Glutamatergic neuron (in vitro differentiated cells): ENCODE data around the gene KLC3. TPM values are rescaled to one million over a fixed set of nuclear protein-coding genes. Genes with fewer than 3 reads are reported as not detected.

Experiments
- DNase-seq: peaks from one replicate; pipeline ENCODE4 v3.0.0; 2022
- H3K27ac Mint-ChIP-seq: one replicate; pipeline ENCODE4 v1.8.0; 2020; ENCODE audit warnings: mild to moderate bottlenecking, mixed read lengths, inconsistent platforms; ENCODE audit not compliant: unreplicated experiment
- H3K27me3 Mint-ChIP-seq: one replicate; pipeline ENCODE4 v1.8.0; 2020; ENCODE audit warnings: mild to moderate bottlenecking, moderate library complexity, mixed read lengths, inconsistent platforms; ENCODE audit not compliant: unreplicated experiment
- H3K36me3 Mint-ChIP-seq: one replicate; pipeline ENCODE4 v1.8.0; 2020; ENCODE audit warnings: mild to moderate bottlenecking, mixed read lengths, inconsistent platforms; ENCODE audit not compliant: unreplicated experiment
- H3K4me1 Mint-ChIP-seq: one replicate; pipeline ENCODE4 v1.8.0; 2020; ENCODE audit warnings: mild to moderate bottlenecking, low read depth, mixed read lengths, inconsistent platforms; ENCODE audit not compliant: unreplicated experiment
- H3K4me3 Mint-ChIP-seq: one replicate; pipeline ENCODE4 v1.8.0; 2020; ENCODE audit warnings: mild to moderate bottlenecking, mixed read lengths, inconsistent platforms; ENCODE audit not compliant: unreplicated experiment
- H3K9me3 Mint-ChIP-seq: one replicate; pipeline ENCODE4 v1.8.0; 2020; ENCODE audit warnings: mild to moderate bottlenecking, moderate library complexity, mixed read lengths, inconsistent platforms; ENCODE audit not compliant: unreplicated experiment
- total RNA-seq: library from RNA; stranded (reverse); fragmentation: NEBNext Ultra II Directional; extraction: Animal tissue kit (Norgen Biotek cat#: 25700); gene quantifications from one replicate; pipeline ENCODE4 v1.2.1, GENCODE V29; 2021; ENCODE audit not compliant: unreplicated experiment
- TF ChIP-seq, protein P1 (sequence below): fragments of 200-600 bp; sonication (generic); IDR thresholded peaks from one replicate; pipeline ENCODE4 v1.5.0; 2021; ENCODE audit not compliant: partially characterized antibody, unreplicated experiment

The KLC3 gene
- total RNA-seq, 1 donor from 2014 or later = not detected

GRCh38 chr19:45323671-45324081 is 16.9 kb upstream of the KLC3 start:
- TF ChIP-seq, protein P1, sequence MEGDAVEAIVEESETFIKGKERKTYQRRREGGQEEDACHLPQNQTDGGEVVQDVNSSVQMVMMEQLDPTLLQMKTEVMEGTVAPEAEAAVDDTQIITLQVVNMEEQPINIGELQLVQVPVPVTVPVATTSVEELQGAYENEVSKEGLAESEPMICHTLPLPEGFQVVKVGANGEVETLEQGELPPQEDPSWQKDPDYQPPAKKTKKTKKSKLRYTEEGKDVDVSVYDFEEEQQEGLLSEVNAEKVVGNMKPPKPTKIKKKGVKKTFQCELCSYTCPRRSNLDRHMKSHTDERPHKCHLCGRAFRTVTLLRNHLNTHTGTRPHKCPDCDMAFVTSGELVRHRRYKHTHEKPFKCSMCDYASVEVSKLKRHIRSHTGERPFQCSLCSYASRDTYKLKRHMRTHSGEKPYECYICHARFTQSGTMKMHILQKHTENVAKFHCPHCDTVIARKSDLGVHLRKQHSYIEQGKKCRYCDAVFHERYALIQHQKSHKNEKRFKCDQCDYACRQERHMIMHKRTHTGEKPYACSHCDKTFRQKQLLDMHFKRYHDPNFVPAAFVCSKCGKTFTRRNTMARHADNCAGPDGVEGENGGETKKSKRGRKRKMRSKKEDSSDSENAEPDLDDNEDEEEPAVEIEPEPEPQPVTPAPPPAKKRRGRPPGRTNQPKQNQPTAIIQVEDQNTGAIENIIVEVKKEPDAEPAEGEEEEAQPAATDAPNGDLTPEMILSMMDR = no peak
- no peaks in the 10 kb centered on the region for H3K36me3 Mint-ChIP-seq

GRCh38 chr19:45324349-45324907 is 16.1 kb upstream of the KLC3 start:
- TF ChIP-seq, protein P1 = no peak
- no peak for DNase-seq
- peaks cover 8% of the 10 kb centered on the region for H3K27me3 Mint-ChIP-seq
- peaks cover 7% of the 10 kb centered on the region for H3K4me1 Mint-ChIP-seq
- no peaks in the 10 kb centered on the region for H3K36me3 Mint-ChIP-seq
- H3K4me3 Mint-ChIP-seq = no peak overlapping the region
- peaks cover 1% of the 10 kb centered on the region for H3K9me3 Mint-ChIP-seq
- H3K27ac Mint-ChIP-seq = no peak overlapping the region

More at GRCh38 chr19:45323671-45324081, 16.9 kb upstream of the KLC3 start:
- H3K4me1 Mint-ChIP-seq = peaks cover 7% of the 10 kb centered on the region
- H3K27ac Mint-ChIP-seq = no peak overlapping the region
- H3K4me3 Mint-ChIP-seq = no peak overlapping the region
- H3K27me3 Mint-ChIP-seq = peaks cover 8% of the 10 kb centered on the region
- DNase-seq = no peak
- peaks cover 1% of the 10 kb centered on the region for H3K9me3 Mint-ChIP-seq

DNA sequence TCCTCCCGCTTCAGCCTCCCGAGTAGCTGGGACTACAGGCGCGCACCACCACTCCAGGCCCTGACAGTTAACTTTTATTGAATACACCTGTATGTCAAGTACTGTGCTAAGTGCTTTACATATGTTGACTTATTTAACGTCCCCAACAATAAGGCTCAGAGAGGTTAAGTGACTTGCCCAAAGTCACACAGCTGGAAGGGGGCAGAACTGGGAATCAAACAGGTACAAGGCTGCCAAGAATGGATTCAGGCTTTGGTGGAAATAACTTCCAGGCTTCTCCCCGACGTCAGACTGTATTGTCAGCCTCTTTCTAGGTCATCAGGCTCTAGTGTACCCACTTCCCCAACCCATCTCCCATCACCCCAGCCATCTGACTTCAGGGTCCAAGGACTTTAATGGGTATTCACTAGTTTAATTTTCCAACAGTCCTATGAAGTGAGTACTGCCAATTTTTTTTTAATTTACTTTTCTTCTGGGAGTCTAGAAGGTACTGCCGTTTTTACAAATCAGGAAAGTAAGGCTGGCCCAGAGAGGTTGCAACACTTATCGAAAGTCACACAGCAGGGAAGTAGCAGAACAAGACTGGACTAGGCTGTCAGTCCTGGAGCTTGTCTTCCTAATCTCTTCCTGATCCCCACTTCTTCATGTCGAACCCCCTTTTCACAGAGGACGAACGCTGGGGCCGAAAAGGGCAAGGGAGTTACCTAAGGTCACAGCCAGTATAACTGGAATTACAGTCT is 13.0 kb upstream of the KLC3 start:
- H3K27me3 Mint-ChIP-seq = peaks cover 6% of the 10 kb centered on the region
- TF ChIP-seq, protein P1 = no peak
- no peak for DNase-seq
- no peaks in the 10 kb centered on the region for H3K9me3 Mint-ChIP-seq
- peaks cover 2% of the 10 kb centered on the region for H3K4me1 Mint-ChIP-seq
- no peaks in the 10 kb centered on the region for H3K36me3 Mint-ChIP-seq
- no peak overlapping the region for H3K27ac Mint-ChIP-seq
- H3K4me3 Mint-ChIP-seq = no peak overlapping the region

- DNase-seq = no peak
- Mint-ChIP-seq H3K4me1 (peaks cover under 1% of the 10 kb centered on the region), H3K27ac (no peak overlapping the region), H3K27me3 (peaks cover 4% of the 10 kb centered on the region), H3K4me3 (no peak overlapping the region), H3K36me3 (no peaks in the 10 kb centered on the region), H3K9me3 (no peaks in the 10 kb centered on the region)
- TF ChIP-seq, protein P1 = no peak
These were observed 9.1 kb upstream of the KLC3 start for GRCh38 chr19:45331411-45331810.
